H1 (cell line): Measurements from ENCODE around the gene EEPD1. TPM values are rescaled to one million over a fixed set of nuclear protein-coding genes. Genes with fewer than 3 reads are reported as not detected.

Source experiments
- CTCF ChIA-PET: fragments of 300-600 bp; sonication (Branson Sonifier 250); formaldehyde crosslinking; loops from one replicate; lab custom pipeline; 2021; ENCODE audit not compliant: partially characterized antibody; lab: Charles Lee
- POLR2A ChIA-PET: fragments of 300-600 bp; sonication (Branson Sonifier 250); formaldehyde crosslinking; loops from one replicate; lab custom pipeline; 2021; ENCODE audit warnings: inconsistent platforms; ENCODE audit not compliant: partially characterized antibody; lab: Charles Lee
- DNase-seq, 2 experiments: peaks; one replicate each; pipeline versions ENCODE4 v3.0.0 to v3.0.0-alpha.2; 2010 to 2022; ENCODE audit warnings: low spot score in 2 of 2, low read depth in 1 of 2, mixed read lengths in 1 of 2
- FAIRE-seq: peaks from 2 replicates; lab custom pipeline; 2011; peaks lifted over from hg19 to GRCh38; lab: Jason Lieb, UNC
- H2AFZ ChIP-seq: 2 replicates; pipeline ENCODE4 v1.8.1; 2012; ENCODE audit warnings: low read length, inconsistent platforms
- H2AK5ac ChIP-seq: 2 replicates; pipeline ENCODE4 v1.6.1; 2013; ENCODE audit warnings: low read depth, low read length
- H2BK120ac ChIP-seq: replicated peaks from 2 replicates; pipeline ENCODE3; 2013; ENCODE audit warnings: low read depth, low read length, inconsistent platforms
- H2BK12ac ChIP-seq: 2 replicates; pipeline ENCODE4 v1.6.1; 2013; ENCODE audit warnings: low read depth, low read length
- H2BK15ac ChIP-seq: 2 replicates; pipeline ENCODE4 v1.6.1; 2013; ENCODE audit warnings: low read length
- H2BK20ac ChIP-seq: 2 replicates; pipeline ENCODE4 v1.6.1; 2013; ENCODE audit warnings: low read length
- H2BK5ac ChIP-seq: 2 replicates; pipeline ENCODE4 v1.6.1; 2013; ENCODE audit warnings: low read depth, low read length
- H3K14ac ChIP-seq: 2 replicates; pipeline ENCODE4 v1.6.1; 2013; ENCODE audit warnings: inconsistent platforms; ENCODE audit not compliant: insufficient read length
- H3K18ac ChIP-seq: 2 replicates; pipeline ENCODE4 v1.6.1; 2013; ENCODE audit warnings: low read length; ENCODE audit errors: extremely low read depth
- H3K23ac ChIP-seq: 2 replicates; pipeline ENCODE4 v1.6.1; 2013; ENCODE audit warnings: inconsistent platforms; ENCODE audit not compliant: insufficient read length
- H3K23me2 ChIP-seq: 2 replicates; pipeline ENCODE4 v1.6.1; 2013; ENCODE audit warnings: low read depth, low read length
- H3K27ac ChIP-seq: 2 replicates; pipeline ENCODE4 v1.6.1; 2011; ENCODE audit warnings: low read depth, low read length, inconsistent platforms
- H3K27me3 ChIP-seq, 4 experiments: replicated peaks in 1 of 4; 1 replicate in 1 of 4; 2 replicates in 3 of 4; pipeline versions ENCODE4 v1.6.1 to v1.8.1; 2011 to 2013; ENCODE audit warnings: low read length in 3 of 4, mild to moderate bottlenecking in 3 of 4, inconsistent platforms in 2 of 4, mixed read lengths in 2 of 4, moderate library complexity in 1 of 4; ENCODE audit not compliant: control insufficient read depth in 3 of 4, insufficient read depth in 3 of 4; ENCODE audit errors: extremely low read depth in 1 of 4
- H3K36me3 ChIP-seq, 4 experiments: 2 replicates each; pipeline versions ENCODE4 v1.6.1 to v1.8.1; 2011 to 2013; ENCODE audit warnings: mild to moderate bottlenecking in 4 of 4, low read length in 3 of 4, moderate library complexity in 2 of 4, control low read depth in 1 of 4, inconsistent platforms in 1 of 4; ENCODE audit not compliant: insufficient read depth in 4 of 4, control insufficient read depth in 2 of 4
- H3K4ac ChIP-seq: replicated peaks from 2 replicates; pipeline ENCODE3; 2013; ENCODE audit warnings: low read length, low read depth, mixed read lengths, inconsistent platforms; ENCODE audit not compliant: insufficient read length
- H3K4me1 ChIP-seq, 4 experiments: replicated peaks in 1 of 4; 1 replicate in 1 of 4; 2 replicates in 3 of 4; pipeline versions ENCODE4 v1.6.1 to v1.8.1; 2011 to 2013; ENCODE audit warnings: low read length in 3 of 4, inconsistent platforms in 2 of 4, mixed read lengths in 1 of 4; ENCODE audit not compliant: insufficient read depth in 4 of 4, control insufficient read depth in 3 of 4
- H3K4me2 ChIP-seq, 2 experiments: 2 replicates each; pipeline versions ENCODE4 v1.6.1 to v1.8.1; 2011 to 2013; ENCODE audit warnings: low read depth in 2 of 2, low read length in 2 of 2, control low read depth in 1 of 2, inconsistent platforms in 1 of 2, mild to moderate bottlenecking in 1 of 2; ENCODE audit not compliant: insufficient read depth in 1 of 2
- H3K4me3 ChIP-seq, 4 experiments: fragments of 200-600, 300-600 bp in 1 of 4; sonication (generic), shearing (Covaris generic), sonication (Bioruptor Twin) in 1 of 4; 2 replicates each; pipeline versions ENCODE4 v1.5.1 to v1.8.1; 2011 to 2016; ENCODE audit warnings: low read length in 4 of 4, low read depth in 3 of 4, control low read depth in 2 of 4, inconsistent platforms in 2 of 4, mild to moderate bottlenecking in 2 of 4, mixed read lengths in 1 of 4, moderate library complexity in 1 of 4; ENCODE audit not compliant: insufficient read depth in 2 of 4; ENCODE audit errors: extremely low read depth in 1 of 4
- H3K56ac ChIP-seq: replicated peaks from 2 replicates; pipeline ENCODE3; 2013; ENCODE audit warnings: low read depth, mild to moderate bottlenecking, mixed read lengths, low read length, inconsistent platforms; ENCODE audit not compliant: insufficient read length
- H3K79me1 ChIP-seq: 2 replicates; pipeline ENCODE4 v1.6.1; 2013; ENCODE audit warnings: low read depth, low read length, control low read depth
- H3K79me2 ChIP-seq, 2 experiments: 2 replicates each; pipeline versions ENCODE4 v1.6.1 to v1.8.1; 2012 to 2013; ENCODE audit warnings: low read length in 2 of 2, mild to moderate bottlenecking in 2 of 2, inconsistent platforms in 1 of 2; ENCODE audit not compliant: insufficient read depth in 2 of 2, control insufficient read depth in 1 of 2
- H3K9ac ChIP-seq, 4 experiments: replicated peaks in 1 of 4; 1 replicate in 1 of 4; 2 replicates in 3 of 4; pipeline versions ENCODE4 v1.6.1 to v1.8.1; 2011 to 2013; ENCODE audit warnings: low read depth in 3 of 4, low read length in 3 of 4, control low read depth in 2 of 4, mild to moderate bottlenecking in 2 of 4, moderate library complexity in 2 of 4, inconsistent platforms in 1 of 4; ENCODE audit errors: extremely low read depth in 1 of 4
- H3K9me3 ChIP-seq, 2 experiments: 2 replicates each; pipeline versions ENCODE4 v1.6.1 to v1.8.1; 2012 to 2013; ENCODE audit warnings: mild to moderate bottlenecking in 2 of 2, moderate library complexity in 2 of 2, control low read depth in 1 of 2, inconsistent platforms in 1 of 2, low read depth in 1 of 2, low read length in 1 of 2, mixed read lengths in 1 of 2; ENCODE audit not compliant: insufficient read depth in 2 of 2
- H4K20me1 ChIP-seq, 2 experiments: replicated peaks in 1 of 2; 2 replicates each; pipeline versions ENCODE3 to v1.8.1; 2011 to 2013; ENCODE audit warnings: inconsistent platforms in 2 of 2, low read length in 2 of 2, mild to moderate bottlenecking in 1 of 2; ENCODE audit not compliant: insufficient read depth in 2 of 2, control insufficient read depth in 1 of 2
- H4K5ac ChIP-seq: 2 replicates; pipeline ENCODE4 v1.6.1; 2013; ENCODE audit warnings: low read length, low read depth, mixed read lengths, inconsistent platforms; ENCODE audit not compliant: insufficient read length
- H4K8ac ChIP-seq: 2 replicates; pipeline ENCODE4 v1.8.0; 2013; ENCODE audit warnings: mild to moderate bottlenecking, moderate library complexity, low read length, inconsistent platforms; ENCODE audit not compliant: insufficient read depth; ENCODE audit errors: extremely low read depth
- H4K91ac ChIP-seq: replicated peaks from 2 replicates; pipeline ENCODE3; 2013; ENCODE audit warnings: low read length, mixed read lengths, inconsistent platforms; ENCODE audit not compliant: insufficient read length
- BACH1 ChIP-seq: IDR thresholded peaks from 2 replicates; pipeline ENCODE4 v1.6.1; 2012; ENCODE audit warnings: low read length, improper control_type of control experiment
- CBX8 ChIP-seq: fragments of 300-800, 300-1000 bp; sonication (generic); IDR thresholded peaks from 2 replicates; pipeline ENCODE4 v1.7.1; 2016; ENCODE audit warnings: low read depth, low read length, borderline replicate concordance
- KDM1A ChIP-seq: fragments of 200-600, 300-600 bp; sonication (generic); IDR thresholded peaks from 2 replicates; pipeline ENCODE4 v1.7.1; 2016; ENCODE audit warnings: mild to moderate bottlenecking, low read length, borderline replicate concordance
- POLR2AphosphoS5 ChIP-seq: IDR thresholded peaks from 2 replicates; pipeline ENCODE4 v1.6.1; 2011; ENCODE audit warnings: low read depth, low read length
- SP4 ChIP-seq: IDR thresholded peaks from 2 replicates; pipeline ENCODE4 v1.6.1; 2012; ENCODE audit warnings: low read length, inconsistent platforms
- WGBS, 2 experiments: shearing (Covaris generic) in 1 of 2; methylation state at CpG; one replicate each; pipeline versions ENCODE4 v1.1.6 to v1.1.7; 2013 to 2015; ENCODE audit warnings: low lambda C conversion rate in 2 of 2, mixed read lengths in 2 of 2, inconsistent platforms in 1 of 2, low coverage in 1 of 2, missing lambda C conversion rate in 1 of 2; ENCODE audit not compliant: insufficient replicate concordance in 2 of 2, insufficient coverage in 1 of 2, insufficient read length in 1 of 2; ENCODE audit errors: extremely low coverage in 1 of 2, missing lambda C conversion rate in 1 of 2; 5-methylcytosine and 5-hydroxymethylcytosine counted together
- polyA plus RNA-seq, 7 experiments: library from polyadenylated mRNA; depleted of rRNA in 3 of 7; stranded (reverse) in 5 of 7; unstranded in 2 of 7; fragments of >200 nt in 5 of 7; fragments of 200-250 nt in 2 of 7; gene quantifications; 1 replicate in 5 of 7; 2 replicates in 1 of 7; 4 replicates in 1 of 7; pipeline versions ENCODE4 v1.2.1 to v1.2.3, GENCODE V29; 2011 to 2013; ENCODE audit warnings: missing spikeins in 2 of 7, mixed read lengths in 2 of 7
- total RNA-seq: library from RNA; stranded (reverse); fragmentation: NEBNext Ultra II Directional; extraction: Animal tissue kit (Norgen Biotek cat#: 25700); gene quantifications from 2 replicates; pipeline ENCODE4 v1.2.1, GENCODE V29; 2021

Gene EEPD1
- total and polyA plus RNA-seq, 2 of the 8 experiments (the other 6 are each of a cell fraction or from before 2014, with no cell fraction given): 3.1 to 7.8 TPM

DNA sequence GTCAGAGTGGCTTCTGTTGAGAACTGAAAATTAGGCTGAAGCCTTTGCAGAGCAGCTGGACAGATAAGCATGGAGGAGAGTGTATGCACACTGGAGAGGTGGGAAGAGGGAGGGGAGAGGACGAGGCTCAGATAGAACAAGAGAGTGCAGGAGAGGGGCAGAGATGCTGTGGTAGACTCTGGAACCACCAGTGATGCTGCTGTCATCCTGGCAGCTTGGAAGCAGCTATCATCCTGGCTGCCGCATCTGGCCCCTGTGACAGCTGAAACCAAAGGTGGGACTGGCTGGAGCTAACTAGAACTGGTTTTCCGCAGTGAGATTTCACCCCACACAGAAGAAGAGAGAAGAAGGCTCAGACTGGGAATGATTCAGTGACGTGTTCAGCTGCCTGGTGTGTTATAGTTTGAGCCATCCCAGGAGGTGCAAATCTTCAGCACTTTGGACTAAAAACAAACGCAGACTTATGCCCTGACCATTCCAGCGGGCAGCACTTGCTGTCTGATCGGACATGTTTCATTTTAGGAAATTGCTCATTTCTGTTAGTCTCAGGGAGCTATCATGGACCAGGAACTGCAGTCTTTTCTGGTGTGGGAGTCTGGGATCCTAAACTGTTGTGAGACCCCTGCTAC lies 38.4 kb downstream of the EEPD1 start:
- no peak overlapping the region for H2BK5ac ChIP-seq
- no peaks in the 10 kb centered on the region; a peak in 1 of 7 replicates for H3K4me1 ChIP-seq
- no peaks in the 10 kb centered on the region for H3K79me2 ChIP-seq
- H3K36me3 ChIP-seq: no peaks in the 10 kb centered on the region
- H3K18ac ChIP-seq: no peak overlapping the region
- no peak for TF ChIP-seq BACH1
- no peak for TF ChIP-seq POLR2AphosphoS5
- no peak for TF ChIP-seq SP4
- no peak for TF ChIP-seq CBX8
- TF ChIP-seq KDM1A: no peak
- peaks cover 5 to 7% of the 10 kb centered on the region in 2 experiments; a peak in 2 of 4 replicates for H3K9me3 ChIP-seq
- H2BK15ac ChIP-seq: no peak overlapping the region
- H2BK12ac ChIP-seq: no peak overlapping the region
- POLR2A ChIA-PET: no interaction called here
- no peak overlapping the region for H3K14ac ChIP-seq
- H3K27me3 ChIP-seq: no peaks in the 10 kb centered on the region
- H3K4me3 ChIP-seq: no peak overlapping the region
- no peak overlapping the region for H2BK120ac ChIP-seq
- H3K56ac ChIP-seq: no peak overlapping the region
- H3K79me1 ChIP-seq: no peaks in the 10 kb centered on the region
- no peak overlapping the region for H3K27ac ChIP-seq
- FAIRE-seq (no peak), DNase-seq (no peak)
- H2AFZ ChIP-seq: no peak overlapping the region
- no peaks in the 10 kb centered on the region for H4K20me1 ChIP-seq
- H4K5ac ChIP-seq: no peak overlapping the region
- no peak overlapping the region for H2AK5ac ChIP-seq
- no peak overlapping the region for H2BK20ac ChIP-seq
- CTCF ChIA-PET: interaction anchor here (1.0 kb wide), 1 partner anchor 180 kb away, joined by 3 read pairs; no protein-coding TSS in a partner anchor
- no peak overlapping the region for H3K9ac ChIP-seq
- H3K4ac ChIP-seq: no peak overlapping the region
- no peak overlapping the region for H3K23ac ChIP-seq
- H3K4me2 ChIP-seq: no peak overlapping the region
- no peak overlapping the region for H4K8ac ChIP-seq
- 93% methylated on average over 7 of the region's 7 CpGs; no CpG with 5 or more reads in 1 of the 2 experiments for WGBS, 2 experiments
- H3K23me2 ChIP-seq: no peaks in the 10 kb centered on the region
- no peak overlapping the region for H4K91ac ChIP-seq
